ENCODE results near the gene PGD. TPM values are rescaled to one million over a fixed set of nuclear protein-coding genes. Genes with fewer than 3 reads are reported as not detected.

PGD gene
- total and polyA plus RNA-seq, 10 of the 15 experiments (the other 5 are each of a cell fraction or from before 2014, with no cell fraction given) = 108 to 262 (median 171) TPM

DNA sequence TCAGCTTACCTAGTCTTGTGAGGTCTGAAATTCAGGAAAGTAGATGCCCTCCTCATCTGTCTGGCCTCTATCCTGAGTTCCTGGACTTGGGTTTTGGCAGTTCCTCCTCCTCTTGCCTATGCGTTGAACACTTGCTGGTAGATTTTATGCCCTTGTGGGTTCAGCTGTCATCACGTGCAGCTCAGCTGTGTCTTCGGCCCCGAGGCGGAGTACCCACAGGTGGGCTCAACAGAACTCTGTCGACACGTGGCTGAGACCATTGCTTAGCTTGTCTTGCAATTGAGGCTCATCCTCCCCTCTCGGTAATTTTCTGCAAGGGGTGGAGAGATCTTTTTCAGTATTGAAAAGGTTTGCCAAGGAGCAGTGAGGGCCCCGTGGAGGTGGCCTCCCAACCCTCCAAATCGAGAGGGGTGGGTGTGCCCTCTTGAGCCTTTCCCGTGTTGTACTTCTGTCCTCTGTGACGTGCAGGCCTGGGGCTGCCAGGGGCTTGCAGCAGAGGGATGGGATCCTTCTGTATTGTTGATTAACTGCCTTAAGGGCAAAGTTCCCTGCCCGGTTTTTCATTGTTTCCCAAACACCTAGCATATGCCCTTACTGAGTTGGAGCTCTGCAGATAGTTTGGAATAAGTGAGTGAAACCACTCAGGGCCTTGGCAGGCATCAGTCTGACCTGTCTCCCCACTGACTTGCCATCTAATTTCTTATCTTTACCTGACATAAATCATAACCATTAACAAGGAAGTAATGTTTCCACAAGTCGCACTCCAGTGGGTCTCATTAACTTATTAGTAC is 34.2 kb downstream of the PGD start:
- Histone ChIP-seq H4K20me1 (ENCODE audit: control insufficient read depth, insufficient read depth) (no peaks in the 10 kb centered on the region), H3K9me3 (replicated peaks; ENCODE audit: control insufficient read depth, insufficient read depth, low read length) (no peaks in the 10 kb centered on the region), H3K4me2 (ENCODE audit: control insufficient read depth, insufficient read depth) (peak overlapping the region; percentile 68), H2AFZ (ENCODE audit: control insufficient read depth, low read depth, low read length) (peak overlapping the region; percentile 35), H3K27me3 (replicated peaks in 1 of 2; ENCODE audit: control insufficient read depth in 2 of 2, insufficient read depth in 2 of 2, low read length in 1 of 2) (no peaks in the 10 kb centered on the region), H3K36me3 (ENCODE audit: control insufficient read depth in 2 of 2, insufficient read depth in 2 of 2, low read length in 1 of 2) (no peaks in the 10 kb centered on the region), H3K79me2 (ENCODE audit: control insufficient read depth, insufficient read depth, low read length) (peaks cover 7% of the 10 kb centered on the region), H3K4me1 (ENCODE audit: control insufficient read depth, insufficient read depth, low read length) (peaks cover 24% of the 10 kb centered on the region), H3K27ac (ENCODE audit: control insufficient read depth, insufficient read depth) (0 out of 2 replicates have a peak overlapping the region, but pooled peaks have one; percentile 40), H3K4me3 (peak overlapping the region; percentile 16; the same call in 1 of the 2 replicates), H3K9ac (ENCODE audit: control insufficient read depth, insufficient read depth, low read length) (0 out of 2 replicates have a peak overlapping the region, but pooled peaks have one; percentile 19)
- DNase-seq (ENCODE audit: low read depth, low spot score) (no peak), FAIRE-seq (no peak), ATAC-seq (no peak; the same call in 1 of the 3 replicates)
- POLR2A ChIA-PET = interaction anchor here (0.6 to 2.8 kb wide), 7 partner anchors 9 to 482 kb away, joined by 3 to 10 read pairs (median 4); partner anchors contain the start of gene DFFA
- RAD21 ChIA-PET (ENCODE audit: unreplicated experiment) = interaction anchor here (0.6 to 7.6 kb wide), 4 partner anchors 23 to 441 kb away, joined by 3 to 191 read pairs (median 4); no protein-coding TSS in a partner anchor
- TF ChIP-seq IRF4 (IDR thresholded peaks at IDR 0.05; ENCODE audit: low read depth, low read length) (no peak), RCOR1 (conservative IDR thresholded peaks at IDR 0.05; ENCODE audit: low read depth, low read length) (no peak), TAF1 (IDR thresholded peaks at IDR 0.05; ENCODE audit: borderline replicate concordance, low read depth, low read length) (no peak), BHLHE40 (IDR thresholded peaks at IDR 0.05; ENCODE audit: borderline replicate concordance in 1 of 2, low read depth in 2 of 2, low read length in 1 of 2) (peak in 1 of 2 experiments; percentile 51; a peak in 2 of 4 replicates), ZNF207 (IDR thresholded peaks at IDR 0.05; ENCODE audit: borderline replicate concordance) (no peak)
- in situ Hi-C loops (cut with MboI) = loop anchor here (5.0 to 10.0 kb wide), 2 partner anchors 59 to 432 kb away; no protein-coding TSS in a partner anchor
- BruUV-seq (replicated peaks) = no TSS peak
- CTCF ChIA-PET = interaction anchor here (1.0 to 10.5 kb wide), 7 partner anchors 12 to 224 kb away, joined by 3 to 292 read pairs (median 6); no protein-coding TSS in a partner anchor
- SMC1A ChIA-PET (ENCODE audit: uncharacterized antibody, unreplicated experiment) = interaction anchor here (0.6 to 9.0 kb wide), 9 partner anchors 10 to 78 kb away, joined by 3 to 122 read pairs (median 4); partner anchors contain the start of genes DFFA, PEX14 and PGD
- WGBS (ENCODE audit: insufficient coverage, insufficient replicate concordance, low lambda C conversion rate, missing lambda C conversion rate) = 54% methylated on average over 13 of the region's 14 CpGs
- intact Hi-C loops (cut with micrococcal nuclease; ENCODE audit: unreplicated experiment) = no loop called here

Data from GM12878 (cell line).